ENCODE results near the gene METTL15.

Gene METTL15

DNA sequence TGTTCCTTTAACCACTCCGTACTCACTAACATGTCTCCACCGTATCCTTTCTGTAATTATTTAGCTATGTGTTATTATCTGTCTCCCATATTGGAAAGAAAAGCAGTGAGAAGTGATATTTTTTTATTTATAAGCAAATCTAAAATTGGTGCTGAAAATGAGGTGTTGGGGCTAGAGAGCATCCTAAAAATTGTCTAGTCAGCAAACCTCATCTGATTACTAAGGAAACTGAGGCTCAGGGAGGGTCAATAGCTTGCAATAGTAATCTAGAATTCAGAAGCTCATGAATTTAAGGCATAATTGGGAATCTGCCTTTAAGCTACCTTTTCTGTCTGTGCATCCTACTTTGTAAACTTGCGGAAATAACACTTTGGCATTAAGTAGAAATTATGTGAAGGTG, 190.0 kb downstream of the METTL15 start (continued):
- no peak for TF ChIP-seq TSHZ2 (CRISPR knock-in tag; IDR thresholded peaks at IDR 0.05)

DNA sequence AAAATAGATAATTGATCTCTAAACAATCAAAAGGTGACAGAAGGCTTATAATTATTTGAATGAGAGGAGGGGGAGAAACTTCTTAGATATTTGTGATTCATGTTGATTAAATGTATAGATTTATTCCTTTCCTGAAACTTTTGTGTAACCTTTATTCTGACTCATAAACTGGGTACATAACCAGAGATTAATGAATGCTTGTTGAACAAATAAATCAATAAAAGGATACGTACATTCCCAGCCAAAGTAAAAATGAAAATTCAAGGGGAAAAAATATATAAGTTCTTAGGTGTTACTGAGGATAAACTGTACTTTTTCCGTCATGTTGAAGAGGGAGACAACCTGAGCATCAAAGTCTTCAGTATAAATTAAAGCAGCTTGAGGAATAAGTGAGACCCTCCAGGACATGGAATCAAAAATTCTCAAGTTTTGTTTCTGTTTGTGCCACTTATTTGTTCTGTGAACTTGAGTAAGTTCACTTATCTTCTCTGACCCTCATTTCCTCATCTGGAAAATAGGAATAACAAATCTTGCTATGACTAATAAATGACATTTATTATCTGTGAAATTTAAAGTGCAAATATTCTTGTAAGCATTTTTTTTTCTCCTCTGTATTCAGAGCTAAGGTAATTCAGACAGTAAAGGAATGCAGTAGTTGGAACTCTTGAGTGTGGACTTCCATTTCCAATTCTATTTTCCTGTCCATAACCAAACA, 195.4 kb downstream of the METTL15 start:
- no peak for TF ChIP-seq ESRRG (CRISPR knock-in tag; IDR thresholded peaks at IDR 0.05)
- no peak for TF ChIP-seq ISL1 (CRISPR knock-in tag; IDR thresholded peaks at IDR 0.05)
- no peak for TF ChIP-seq GLIS3 (CRISPR knock-in tag; IDR thresholded peaks at IDR 0.05)
- TF ChIP-seq OSR1 (CRISPR knock-in tag; IDR thresholded peaks at IDR 0.05) = no peak
- no peak for ATAC-seq

DNA sequence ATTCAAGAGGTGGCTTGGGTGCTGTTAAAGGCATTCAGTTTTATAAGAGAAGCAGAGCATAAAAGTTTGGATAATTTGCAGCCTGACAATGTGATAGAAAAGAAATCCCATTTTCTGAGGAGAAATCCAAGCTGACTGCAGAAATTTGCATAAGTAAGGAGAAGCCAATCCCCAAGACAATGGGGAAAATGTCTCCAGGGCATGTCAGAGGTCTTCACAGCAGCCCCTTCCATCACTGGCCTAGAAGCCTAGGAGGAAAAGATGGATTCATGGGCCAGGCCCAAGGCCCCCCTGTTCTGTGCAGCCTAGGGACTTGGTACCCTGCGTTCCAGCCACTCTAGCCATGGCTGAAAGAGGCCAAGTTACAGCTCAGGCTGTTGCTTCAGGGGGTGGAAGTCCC, 207.3 kb downstream of the METTL15 start:
- ATAC-seq = no peak
- TF ChIP-seq TCF4 (CRISPR knock-in tag; IDR thresholded peaks at IDR 0.05; ENCODE audit: borderline replicate concordance) = no peak
- TF ChIP-seq, protein P1, sequence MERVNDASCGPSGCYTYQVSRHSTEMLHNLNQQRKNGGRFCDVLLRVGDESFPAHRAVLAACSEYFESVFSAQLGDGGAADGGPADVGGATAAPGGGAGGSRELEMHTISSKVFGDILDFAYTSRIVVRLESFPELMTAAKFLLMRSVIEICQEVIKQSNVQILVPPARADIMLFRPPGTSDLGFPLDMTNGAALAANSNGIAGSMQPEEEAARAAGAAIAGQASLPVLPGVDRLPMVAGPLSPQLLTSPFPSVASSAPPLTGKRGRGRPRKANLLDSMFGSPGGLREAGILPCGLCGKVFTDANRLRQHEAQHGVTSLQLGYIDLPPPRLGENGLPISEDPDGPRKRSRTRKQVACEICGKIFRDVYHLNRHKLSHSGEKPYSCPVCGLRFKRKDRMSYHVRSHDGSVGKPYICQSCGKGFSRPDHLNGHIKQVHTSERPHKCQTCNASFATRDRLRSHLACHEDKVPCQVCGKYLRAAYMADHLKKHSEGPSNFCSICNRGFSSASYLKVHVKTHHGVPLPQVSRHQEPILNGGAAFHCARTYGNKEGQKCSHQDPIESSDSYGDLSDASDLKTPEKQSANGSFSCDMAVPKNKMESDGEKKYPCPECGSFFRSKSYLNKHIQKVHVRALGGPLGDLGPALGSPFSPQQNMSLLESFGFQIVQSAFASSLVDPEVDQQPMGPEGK (CRISPR knock-in tag; IDR thresholded peaks at IDR 0.05; ENCODE audit: borderline replicate concordance) = no peak
- TF ChIP-seq ZNF70 (CRISPR knock-in tag; IDR thresholded peaks at IDR 0.05) = no peak
- no peak for TF ChIP-seq BACH2 (CRISPR knock-in tag; IDR thresholded peaks at IDR 0.05; ENCODE audit: borderline replicate concordance)

DNA sequence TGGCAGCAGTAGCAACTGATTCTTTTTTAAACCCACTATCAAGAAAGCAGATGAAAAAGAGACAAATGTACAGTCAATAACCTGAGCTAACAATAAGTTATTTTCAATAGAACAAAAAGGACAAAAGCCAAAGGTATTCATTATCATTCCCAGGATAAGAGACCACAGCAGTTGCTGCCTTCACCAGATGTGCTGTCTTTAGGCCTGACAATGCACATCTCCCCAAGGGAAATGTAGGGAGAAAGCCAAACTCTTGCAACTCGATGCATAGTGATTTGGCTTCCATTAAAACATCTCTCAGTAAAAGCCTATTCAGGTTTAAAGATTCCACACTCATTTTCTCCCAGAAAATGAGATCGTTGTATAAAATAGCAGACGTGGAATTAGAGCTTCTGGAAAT, 210.7 kb downstream of the METTL15 start:
- ATAC-seq = no peak
- TF ChIP-seq CSDC2 (CRISPR knock-in tag; IDR thresholded peaks at IDR 0.05) = no peak
- TF ChIP-seq ZNF565 (CRISPR knock-in tag; conservative IDR thresholded peaks at IDR 0.05; ENCODE audit: low read depth) = no peak
- TF ChIP-seq, protein P2, sequence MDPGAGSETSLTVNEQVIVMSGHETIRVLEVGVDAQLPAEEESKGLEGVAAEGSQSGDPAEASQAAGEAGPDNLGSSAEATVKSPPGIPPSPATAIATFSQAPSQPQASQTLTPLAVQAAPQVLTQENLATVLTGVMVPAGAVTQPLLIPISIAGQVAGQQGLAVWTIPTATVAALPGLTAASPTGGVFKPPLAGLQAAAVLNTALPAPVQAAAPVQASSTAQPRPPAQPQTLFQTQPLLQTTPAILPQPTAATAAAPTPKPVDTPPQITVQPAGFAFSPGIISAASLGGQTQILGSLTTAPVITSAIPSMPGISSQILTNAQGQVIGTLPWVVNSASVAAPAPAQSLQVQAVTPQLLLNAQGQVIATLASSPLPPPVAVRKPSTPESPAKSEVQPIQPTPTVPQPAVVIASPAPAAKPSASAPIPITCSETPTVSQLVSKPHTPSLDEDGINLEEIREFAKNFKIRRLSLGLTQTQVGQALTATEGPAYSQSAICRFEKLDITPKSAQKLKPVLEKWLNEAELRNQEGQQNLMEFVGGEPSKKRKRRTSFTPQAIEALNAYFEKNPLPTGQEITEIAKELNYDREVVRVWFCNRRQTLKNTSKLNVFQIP (CRISPR knock-in tag; IDR thresholded peaks at IDR 0.05; ENCODE audit: borderline replicate concordance, low read depth) = no peak
- no peak for TF ChIP-seq TSHZ2 (CRISPR knock-in tag; IDR thresholded peaks at IDR 0.05)
- no peak for TF ChIP-seq ZC3H10 (CRISPR knock-in tag; IDR thresholded peaks at IDR 0.05)
- no peak for TF ChIP-seq TOX (CRISPR knock-in tag; IDR thresholded peaks at IDR 0.05; ENCODE audit: borderline replicate concordance)
- TF ChIP-seq, protein P1 (CRISPR knock-in tag; IDR thresholded peaks at IDR 0.05; ENCODE audit: borderline replicate concordance) = no peak
- TF ChIP-seq TCF4 (CRISPR knock-in tag; IDR thresholded peaks at IDR 0.05; ENCODE audit: borderline replicate concordance) = no peak
- no peak for TF ChIP-seq RARB (CRISPR knock-in tag; IDR thresholded peaks at IDR 0.05)
- no peak for TF ChIP-seq PPARA (CRISPR knock-in tag; IDR thresholded peaks at IDR 0.05; ENCODE audit: borderline replicate concordance)
- TF ChIP-seq ISL1 (CRISPR knock-in tag; IDR thresholded peaks at IDR 0.05) = no peak
- TF ChIP-seq ZFP3 (CRISPR knock-in tag; IDR thresholded peaks at IDR 0.05) = no peak

Measured in SK-N-SH treated with all-trans-retinoic acid at 6 μM for 48 hours (cell line).